HG03432 (cell line): ENCODE measurements around the gene IRS1.

ENCODE experiments used
- ATAC-seq: cut with Tn5 transposase; IDR thresholded peaks from one replicate; pipeline ENCODE4 v1.9.1; 2021; ENCODE audit warnings: mild to moderate bottlenecking, moderate library complexity; ENCODE audit not compliant: unreplicated experiment

The IRS1 gene

GRCh38 chr2:226791056-226791486 lies 8.5 kb downstream of the IRS1 start:
- peak; percentile 63 for ATAC-seq

- no peak for ATAC-seq
These were observed 9.2 kb downstream of the IRS1 start for GRCh38 chr2:226790431-226790830.

- ATAC-seq: no peak
These were observed 9.6 kb downstream of the IRS1 start for GRCh38 chr2:226790011-226790410.

GRCh38 chr2:226788881-226789490 lies 10.6 kb downstream of the IRS1 start:
- ATAC-seq: no peak

GRCh38 chr2:226788064-226788463 lies 11.6 kb downstream of the IRS1 start:
- no peak for ATAC-seq

- no peak for ATAC-seq
These were observed 15.7 kb downstream of the IRS1 start for GRCh38 chr2:226783885-226784284.

GRCh38 chr2:226782092-226782713 lies 17.4 kb downstream of the IRS1 start:
- no peak for ATAC-seq

- no peak for ATAC-seq
These were observed 19.2 kb downstream of the IRS1 start for GRCh38 chr2:226780431-226780830.

GRCh38 chr2:226777611-226778010 lies 22.0 kb downstream of the IRS1 start:
- ATAC-seq: no peak

GRCh38 chr2:226776104-226776503 lies 23.5 kb downstream of the IRS1 start:
- ATAC-seq: no peak

- ATAC-seq: no peak
These were observed 24.5 kb downstream of the IRS1 start for GRCh38 chr2:226775032-226775509.

- ATAC-seq: peak; percentile 41
These were observed 26.3 kb downstream of the IRS1 start for GRCh38 chr2:226773291-226773690.

GRCh38 chr2:226772389-226773179 lies 27.0 kb downstream of the IRS1 start:
- peak; percentile 96 for ATAC-seq

GRCh38 chr2:226771067-226771466 lies 28.6 kb downstream of the IRS1 start:
- no peak for ATAC-seq

- no peak for ATAC-seq
These were observed 32.4 kb downstream of the IRS1 start for GRCh38 chr2:226767056-226767813.

- ATAC-seq: no peak
These were observed 33.1 kb downstream of the IRS1 start for GRCh38 chr2:226766352-226767055.

- ATAC-seq: no peak
These were observed 36.3 kb downstream of the IRS1 start for GRCh38 chr2:226763320-226763719.

- ATAC-seq: no peak
These were observed 38.4 kb downstream of the IRS1 start for GRCh38 chr2:226761195-226761583.

GRCh38 chr2:226760412-226761194 lies 39.0 kb downstream of the IRS1 start:
- no peak for ATAC-seq

- no peak for ATAC-seq
These were observed 39.9 kb downstream of the IRS1 start for GRCh38 chr2:226759768-226760167.
